Measurements from ENCODE around the gene COG3.

The COG3 gene

DNA sequence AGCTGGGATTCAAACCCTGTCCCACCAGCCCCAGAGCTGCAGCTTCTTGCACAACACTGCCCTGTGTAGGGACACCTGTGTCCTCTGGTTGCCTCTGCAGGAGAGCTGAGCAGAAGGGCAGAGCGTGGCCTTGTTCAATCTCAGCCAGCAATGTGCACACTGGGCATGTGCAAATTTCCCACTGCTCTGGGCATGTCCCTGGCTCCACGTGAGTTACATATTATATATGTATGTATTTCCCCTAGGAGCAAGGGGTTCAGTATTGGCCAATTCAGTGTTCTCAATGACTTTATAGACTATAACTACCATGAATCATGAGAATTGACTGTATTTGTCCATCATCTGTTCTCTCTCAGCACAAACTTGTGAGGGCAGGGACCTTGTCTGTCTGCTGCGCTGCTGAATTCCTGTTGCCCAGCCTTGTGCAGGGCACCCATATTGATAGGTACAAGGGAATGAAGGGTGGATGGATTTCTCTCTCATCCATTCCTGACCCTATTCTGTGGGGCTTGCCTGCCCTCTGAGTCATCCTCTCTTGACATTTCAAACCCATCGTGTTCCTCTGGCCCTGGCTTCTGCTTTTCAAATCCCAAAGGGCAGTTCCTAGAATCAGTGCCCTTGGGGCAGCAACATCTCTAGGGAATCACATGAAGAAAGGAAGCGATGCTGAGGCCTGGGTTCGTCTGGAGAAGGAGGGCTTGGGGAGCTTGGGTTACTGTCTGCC lies 81.1 kb downstream of the COG3 start:
- DNase-seq (ENCODE audit: low read depth): no peak

DNA sequence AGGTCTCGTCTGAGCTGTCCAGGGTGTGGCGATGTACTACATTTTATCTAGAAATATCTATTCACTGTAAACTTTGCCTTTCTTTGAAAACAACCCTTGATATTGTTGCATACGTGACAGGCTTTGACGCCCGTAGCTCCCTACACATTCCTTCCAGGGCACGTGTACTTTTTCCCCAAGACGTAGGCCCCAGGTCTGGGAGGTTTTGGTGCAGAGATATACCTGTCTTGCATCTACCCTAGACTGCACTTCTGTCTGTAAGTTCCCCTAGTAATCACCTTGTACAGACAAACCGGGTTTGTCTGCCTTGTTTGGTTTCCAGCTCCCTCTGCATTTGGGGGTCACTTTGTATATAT lies 81.6 kb downstream of the COG3 start:
- DNase-seq (ENCODE audit: low read depth): no peak

DNA sequence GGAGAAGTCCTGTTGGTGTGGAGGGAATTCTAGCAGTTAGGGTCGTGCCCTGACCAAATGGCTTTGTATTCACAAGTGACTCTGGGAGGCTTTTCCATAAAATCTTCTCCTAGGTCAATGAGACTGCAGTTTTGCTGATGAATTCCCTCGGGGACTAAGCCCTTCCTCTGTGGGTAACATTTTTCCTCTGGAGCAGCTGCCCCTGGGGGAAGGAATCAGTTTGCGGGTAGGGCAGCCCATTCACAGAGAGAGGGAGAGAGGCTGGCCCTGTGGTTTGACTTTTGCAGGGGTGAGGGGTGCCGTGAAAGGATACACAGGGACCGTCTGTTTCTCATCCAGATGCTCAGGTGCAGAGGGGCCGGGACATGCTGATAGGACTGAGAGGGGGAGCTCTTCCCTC lies 83.5 kb downstream of the COG3 start:
- DNase-seq (ENCODE audit: low read depth): no peak

DNA sequence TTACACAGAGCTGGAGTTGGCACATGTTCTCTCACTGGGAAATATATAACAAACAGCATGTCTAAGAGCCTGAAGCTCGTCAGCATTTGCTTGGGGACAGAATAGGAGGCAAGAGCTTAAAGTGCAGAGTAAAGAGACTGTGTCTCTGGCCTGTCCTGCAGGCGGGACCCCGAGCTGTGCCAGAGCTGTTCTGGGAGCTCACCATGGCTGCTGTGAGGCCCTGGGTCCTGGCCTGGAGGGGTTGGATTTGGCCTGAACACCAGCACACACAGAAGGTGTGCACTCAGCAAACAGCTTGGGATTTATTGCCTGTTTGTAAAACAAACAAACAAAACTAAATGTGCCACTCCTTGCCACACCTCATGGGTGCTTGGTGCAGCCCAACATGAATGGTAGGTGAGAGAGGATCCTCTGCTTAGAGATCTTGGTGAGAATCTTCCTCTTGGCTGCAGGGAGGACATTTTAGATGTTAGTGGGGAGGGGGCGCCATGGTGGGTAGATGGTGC lies 89.9 kb downstream of the COG3 start:
- DNase-seq (ENCODE audit: low read depth): no peak

DNA sequence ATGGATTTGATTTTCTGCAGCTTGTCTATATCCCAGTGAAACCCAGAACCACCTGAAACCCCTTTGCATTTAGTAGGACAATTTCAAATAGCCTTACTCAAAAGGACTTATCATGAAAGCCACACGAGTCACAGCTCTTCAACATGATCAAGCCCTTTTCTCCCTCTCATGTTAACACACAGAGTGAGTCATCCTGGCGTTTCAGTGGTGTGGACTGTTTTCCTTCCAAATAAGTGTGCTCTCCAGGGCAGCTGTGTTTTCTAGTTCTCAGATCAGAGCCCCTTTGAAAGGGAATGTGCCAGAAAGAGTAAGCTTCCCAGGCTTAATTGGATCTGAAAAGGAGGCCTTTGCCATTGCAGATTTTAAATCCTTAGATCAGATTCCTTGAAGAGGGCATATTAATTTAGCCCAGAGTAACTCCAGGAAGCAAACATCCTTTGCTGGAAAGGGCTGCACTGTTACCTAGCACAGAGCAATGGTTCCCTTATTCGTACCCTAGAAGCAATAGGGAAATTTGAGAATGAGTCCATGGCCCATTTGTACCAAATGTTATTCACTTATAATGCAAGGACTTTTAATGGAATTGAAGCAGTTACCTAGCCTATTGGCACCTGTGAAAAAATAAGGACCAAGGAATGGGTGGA lies 99.5 kb downstream of the COG3 start:
- peak; percentile 8 for DNase-seq (ENCODE audit: low read depth)

DNA sequence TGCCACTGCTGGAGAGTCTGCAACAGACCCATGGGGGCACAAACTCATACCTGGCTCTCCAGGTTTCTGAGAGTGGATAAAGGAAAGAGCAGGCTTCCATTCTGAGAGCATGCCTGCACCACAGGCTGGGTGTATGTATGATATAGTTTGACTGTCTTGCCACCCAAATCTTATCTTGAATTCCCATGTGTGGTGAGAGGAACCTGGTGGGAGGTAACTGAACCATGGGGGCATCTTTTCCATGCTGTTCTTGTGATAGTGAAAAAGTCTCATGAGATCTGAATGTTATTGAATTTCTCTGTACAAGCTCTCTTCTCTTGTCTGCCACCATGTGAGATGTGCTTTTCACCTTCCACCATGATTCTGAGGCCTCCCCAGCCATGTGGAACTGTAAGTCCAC lies 100.6 kb downstream of the COG3 start:
- DNase-seq (ENCODE audit: low read depth): no peak

DNA sequence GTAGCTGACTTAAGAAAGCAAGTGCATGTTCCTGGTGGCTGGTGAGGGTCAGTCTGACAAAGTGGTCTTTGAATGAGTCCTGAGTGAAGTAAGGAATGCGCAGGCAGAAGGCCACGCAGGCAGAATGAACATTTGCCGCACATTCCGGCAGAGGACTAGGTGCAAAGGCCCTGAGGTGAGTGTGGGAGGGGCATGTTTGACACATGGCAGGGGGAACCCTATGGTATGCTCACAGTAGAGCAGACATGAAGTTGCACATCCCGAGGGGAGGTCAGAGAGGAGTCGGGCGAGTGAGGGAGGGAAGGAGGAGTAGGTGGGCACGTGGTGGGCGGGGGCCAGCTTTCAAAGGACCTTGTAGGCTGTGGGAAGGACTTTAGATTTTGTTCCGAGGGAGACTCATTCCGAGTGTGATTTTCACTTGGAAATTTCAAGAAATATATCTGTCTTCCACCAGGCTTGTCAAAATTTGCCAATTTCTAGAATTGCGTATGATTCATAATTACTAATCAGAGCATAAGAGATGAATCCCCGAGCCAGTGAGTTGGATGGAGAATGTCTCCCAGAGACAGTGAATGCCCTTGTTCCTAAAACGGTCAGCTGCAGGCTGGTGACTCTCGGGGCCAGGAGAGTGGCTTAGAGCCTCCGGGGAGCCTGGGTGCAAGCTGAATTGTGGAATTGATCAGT lies 110.5 kb downstream of the COG3 start:
- no peak for DNase-seq (ENCODE audit: low read depth)

DNA sequence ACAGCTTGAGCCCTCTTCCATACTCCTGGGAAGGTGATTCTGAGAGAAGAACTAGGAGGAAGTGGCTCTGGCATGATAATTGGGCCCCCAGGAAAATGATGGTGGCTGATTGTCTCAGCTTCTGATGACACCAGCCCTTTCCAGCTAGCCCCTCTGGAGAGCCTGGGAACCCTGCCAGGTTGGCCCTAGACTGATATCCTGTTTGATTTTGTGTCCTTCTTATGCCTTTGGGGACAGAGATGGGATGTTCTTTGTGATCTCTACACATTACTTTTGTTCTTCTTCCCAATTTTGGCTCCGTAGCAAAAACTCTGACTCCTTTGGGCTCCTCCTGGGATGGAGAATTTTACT lies 111.1 kb downstream of the COG3 start:
- DNase-seq (ENCODE audit: low read depth): no peak

DNA sequence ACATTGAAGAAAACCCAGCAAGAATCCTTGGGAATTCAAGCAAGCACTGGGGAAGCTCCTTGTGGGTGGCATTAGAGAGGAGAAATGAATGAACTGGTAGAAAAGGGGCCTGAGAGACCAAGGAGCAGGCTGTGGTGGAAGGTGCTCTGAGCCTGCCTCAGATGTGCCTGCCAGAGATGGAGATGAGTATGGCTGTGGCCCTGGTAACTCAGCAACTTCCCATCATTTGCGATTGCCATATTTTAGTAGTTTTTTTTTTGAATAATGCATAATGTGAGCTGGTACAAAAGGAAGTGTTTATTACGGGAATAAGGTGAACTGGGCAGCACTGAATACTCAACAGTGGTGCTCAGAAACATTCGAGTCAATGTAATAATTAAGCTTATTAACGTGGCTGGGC lies 111.7 kb downstream of the COG3 start:
- no peak for DNase-seq (ENCODE audit: low read depth)

DNA sequence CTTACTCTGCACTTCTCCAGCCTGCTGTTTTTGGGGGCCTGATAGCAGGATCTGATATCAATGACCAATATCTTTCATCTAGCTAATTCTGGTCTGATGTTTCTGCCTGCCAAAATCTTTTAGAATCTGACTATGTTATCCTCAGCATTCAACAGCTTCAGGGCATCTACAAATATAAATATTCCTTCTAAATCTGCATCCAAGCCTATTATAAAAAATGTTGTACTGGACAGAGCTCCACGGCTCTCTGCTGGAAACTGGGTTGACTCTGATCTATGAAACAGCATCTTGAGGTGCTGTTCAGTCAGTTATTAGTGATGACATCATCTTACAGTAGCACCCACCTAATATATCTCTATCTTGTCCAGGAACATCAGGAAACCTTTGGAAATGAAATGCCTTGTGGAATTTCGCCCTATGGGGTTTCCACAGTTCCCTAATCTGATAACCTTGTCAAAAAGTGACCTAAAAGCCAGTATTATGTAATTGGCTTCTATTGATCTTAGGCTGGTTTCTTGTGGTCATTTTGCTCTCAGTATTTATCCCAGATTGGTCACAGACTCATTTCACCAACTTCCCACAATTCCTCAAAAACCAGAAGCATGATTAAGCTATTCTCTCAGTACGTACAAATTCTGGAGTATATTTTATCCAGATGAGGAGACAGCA lies 117.8 kb downstream of the COG3 start:
- DNase-seq (ENCODE audit: low read depth): no peak

DNA sequence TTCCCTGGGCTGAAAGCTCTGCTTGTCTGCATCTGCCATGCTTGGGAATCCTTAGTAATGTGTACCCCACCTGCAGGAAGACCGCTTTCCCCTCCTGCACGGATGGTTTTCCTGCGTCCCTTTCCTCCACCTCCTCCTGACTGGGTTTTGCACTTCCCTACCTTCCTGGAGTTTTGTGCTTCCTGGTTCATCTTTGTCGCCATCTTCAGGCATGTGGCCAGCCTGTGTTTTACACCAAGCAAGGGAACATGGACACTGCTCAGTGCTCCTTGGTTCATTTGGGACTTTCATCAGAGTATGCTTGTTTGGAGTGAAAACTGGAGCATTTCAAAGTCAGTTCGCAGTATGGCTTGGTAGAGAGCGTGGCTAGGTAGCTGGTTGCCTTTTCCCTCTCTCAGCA lies 120.1 kb downstream of the COG3 start:
- DNase-seq (ENCODE audit: low read depth): no peak
